ENCODE measurements around the gene ZNF771. TPM values are rescaled to one million over a fixed set of nuclear protein-coding genes. Genes with fewer than 3 reads are reported as not detected.

ZNF771 gene
- total and polyA plus RNA-seq, 9 of the 15 experiments (the other 6 are each of a cell fraction or from before 2014, with no cell fraction given): 1.5 to 12.6 (median 4.4) TPM

GRCh38 chr16:30395992-30396585 lies 11.3 kb upstream of the ZNF771 start (continued):
- TF ChIP-seq TOE1 (IDR thresholded peaks at IDR 0.05; ENCODE audit: borderline replicate concordance) (no peak), TOE1 (CRISPR knock-in tag; IDR thresholded peaks at IDR 0.05; ENCODE audit: borderline replicate concordance, low read depth) (no peak), ZKSCAN3 (CRISPR knock-in tag; IDR thresholded peaks at IDR 0.05) (no peak), HNRNPK (IDR thresholded peaks at IDR 0.05; ENCODE audit: low read depth, low read length, poor library complexity, severe bottlenecking) (no peak), WHSC1 (IDR thresholded peaks at IDR 0.05; ENCODE audit: low read length) (no peak), ETS1 (conservative IDR thresholded peaks at IDR 0.05; ENCODE audit: control insufficient read depth, low read depth, low read length) (no peak), ZNF184 (CRISPR knock-in tag; IDR thresholded peaks at IDR 0.05) (no peak), ZFP36 (IDR thresholded peaks at IDR 0.05; ENCODE audit: low read depth, low read length, partially characterized antibody) (no peak), RUNX1 (IDR thresholded peaks at IDR 0.05; ENCODE audit: low read depth) (no peak), SLC30A9 (CRISPR knock-in tag; IDR thresholded peaks at IDR 0.05) (no peak), CREB1 (IDR thresholded peaks at IDR 0.05) (no peak), CREB1 (CRISPR knock-in tag; IDR thresholded peaks at IDR 0.05) (peak; percentile 33; the same call in 1 of the 2 replicates), E2F4 (CRISPR knock-in tag; IDR thresholded peaks at IDR 0.05; ENCODE audit: low read depth) (no peak), ZNF707 (CRISPR knock-in tag; conservative IDR thresholded peaks at IDR 0.05) (no peak), TGIF2 (CRISPR knock-in tag; IDR thresholded peaks at IDR 0.05) (no peak), TAF15 (IDR thresholded peaks at IDR 0.05; ENCODE audit: low read depth, low read length) (no peak), ZC3H4 (CRISPR knock-in tag; IDR thresholded peaks at IDR 0.05; ENCODE audit: borderline replicate concordance) (0 out of 2 replicates have a peak, but pooled peaks have one; percentile 25), HDGF (IDR thresholded peaks at IDR 0.05) (no peak), CBX2 (IDR thresholded peaks at IDR 0.05; ENCODE audit: insufficient read depth, low read length, poor library complexity, severe bottlenecking) (no peak), NFRKB (IDR thresholded peaks at IDR 0.05; ENCODE audit: low read depth) (no peak), GATA2 (CRISPR knock-in tag; IDR thresholded peaks at IDR 0.05) (peak; percentile 69), ZBTB11 (CRISPR knock-in tag; IDR thresholded peaks at IDR 0.05) (no peak), POLR2B (IDR thresholded peaks at IDR 0.05; ENCODE audit: low read depth, partially characterized antibody) (no peak), HDAC1 (IDR thresholded peaks at IDR 0.05) (peak in 1 of 2 experiments; percentile 5; a peak in 1 of 4 replicates), ZNF217 (CRISPR knock-in tag; IDR thresholded peaks at IDR 0.05) (no peak)

All from K562 (cell line).